Activated B cell treated with CpG ODN at 0.5 μM for 24 hours (primary cell): ENCODE results near the gene GLRX5. TPM values are rescaled to one million over a fixed set of nuclear protein-coding genes. Genes with fewer than 3 reads are reported as not detected.

ENCODE experiments used
- ATAC-seq: fragments of 200-7000 bp; cut with Tn5 transposase; one replicate; pipeline ENCODE4 v1.10.0; 2021; ENCODE audit warnings: low read depth, mild to moderate bottlenecking, moderate library complexity
- CTCF ChIA-PET: fragments of 350-600 bp; sonication (Branson Sonifier 250); formaldehyde crosslinking; loops from one replicate; lab custom pipeline; 2021; ENCODE audit warnings: antibody characterized with exemption; lab: Charles Lee
- POLR2A ChIA-PET: fragments of 350-600 bp; sonication (Branson Sonifier 250); formaldehyde crosslinking; loops from one replicate; lab custom pipeline; 2021; ENCODE audit warnings: antibody characterized with exemption; lab: Charles Lee
- DNase-seq: peaks from one replicate; pipeline ENCODE4 v3.0.0; 2022
- H3K27ac Mint-ChIP-seq: one replicate; pipeline ENCODE4 v1.8.0; 2020; ENCODE audit warnings: mixed read lengths
- H3K27me3 Mint-ChIP-seq: one replicate; pipeline ENCODE4 v1.8.0; 2021; ENCODE audit warnings: mixed read lengths
- H3K36me3 Mint-ChIP-seq: one replicate; pipeline ENCODE4 v1.8.0; 2021; ENCODE audit warnings: low read depth, mixed read lengths
- H3K4me1 Mint-ChIP-seq: one replicate; pipeline ENCODE4 v1.8.0; 2021; ENCODE audit warnings: mixed read lengths
- H3K4me3 Mint-ChIP-seq: one replicate; pipeline ENCODE4 v1.8.0; 2020; ENCODE audit warnings: mild to moderate bottlenecking, mixed read lengths
- H3K9me3 Mint-ChIP-seq: one replicate; pipeline ENCODE4 v1.8.0; 2020; ENCODE audit warnings: mixed read lengths
- intact Hi-C: fragments of 100-400 bp; cut with micrococcal nuclease; formaldehyde crosslinking; loops from one replicate; pipeline ENCODE4 v1.15.1; 2024
- total RNA-seq: library from RNA; stranded (reverse); gene quantifications from 2 replicates; pipeline ENCODE4 v1.2.3, GENCODE V29; 2022
- TF ChIP-seq, protein P1 (sequence below): fragments of 200-600 bp; IDR thresholded peaks from one replicate; pipeline ENCODE4 v1.8.0; 2022; ENCODE audit warnings: antibody characterized with exemption, mild to moderate bottlenecking

Gene GLRX5
- total RNA-seq, 1 donor from 2014 or later: 20.5 TPM

DNA sequence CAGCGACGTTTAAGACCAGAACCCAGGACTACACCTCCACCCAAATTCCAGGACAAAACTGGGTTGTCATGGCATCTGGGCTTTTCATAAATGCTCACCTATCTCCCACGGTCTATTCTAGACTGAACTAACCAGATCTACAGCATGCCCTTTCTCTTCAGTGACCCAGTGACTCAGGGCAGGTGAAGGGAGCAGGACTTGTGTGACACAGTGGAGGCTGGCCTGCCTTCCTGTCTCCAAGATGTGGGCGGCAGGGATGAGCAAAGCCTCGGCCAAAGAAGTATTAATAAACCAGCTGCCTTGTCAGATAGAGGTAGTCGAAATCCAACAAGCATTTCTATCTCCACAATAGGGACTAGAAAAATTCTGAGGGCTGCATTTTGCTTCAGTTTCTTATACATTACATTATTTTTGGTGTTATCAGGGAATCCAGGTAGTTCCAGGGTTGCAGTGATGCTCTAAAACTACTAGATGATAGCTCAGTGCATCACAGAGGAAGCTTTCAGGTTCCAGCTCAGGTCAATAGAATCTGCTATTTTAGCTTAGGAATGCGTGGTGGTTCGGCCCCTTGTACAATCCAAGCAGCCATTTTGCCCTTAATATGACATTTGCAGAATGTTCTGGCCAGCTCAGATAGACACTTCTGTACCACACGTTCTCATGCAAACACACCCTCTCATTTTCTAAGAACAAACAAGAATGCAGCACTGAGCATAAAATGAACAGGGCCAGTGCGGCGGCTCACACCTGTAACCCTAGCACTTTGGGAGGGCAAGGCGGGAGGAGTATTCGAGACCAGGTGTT lies 4.2 kb upstream of the GLRX5 start:
- peaks cover 44% of the 10 kb centered on the region for H3K4me1 Mint-ChIP-seq
- peaks cover 28% of the 10 kb centered on the region for H3K36me3 Mint-ChIP-seq
- no peak overlapping the region for H3K4me3 Mint-ChIP-seq
- H3K27ac Mint-ChIP-seq: peak overlapping the region; percentile 22
- intact Hi-C loops: loop anchor here (10.0 kb wide), 1 partner anchor 1356 kb away; the partner anchor contains the start of gene PPP4R4
- no peak for ATAC-seq
- no peaks in the 10 kb centered on the region for H3K9me3 Mint-ChIP-seq
- CTCF ChIA-PET: interaction anchor here (0.9 to 9.5 kb wide), 2 partner anchors 78 to 88 kb away, joined by 4 to 162 read pairs; no protein-coding TSS in a partner anchor
- TF ChIP-seq, protein P1, sequence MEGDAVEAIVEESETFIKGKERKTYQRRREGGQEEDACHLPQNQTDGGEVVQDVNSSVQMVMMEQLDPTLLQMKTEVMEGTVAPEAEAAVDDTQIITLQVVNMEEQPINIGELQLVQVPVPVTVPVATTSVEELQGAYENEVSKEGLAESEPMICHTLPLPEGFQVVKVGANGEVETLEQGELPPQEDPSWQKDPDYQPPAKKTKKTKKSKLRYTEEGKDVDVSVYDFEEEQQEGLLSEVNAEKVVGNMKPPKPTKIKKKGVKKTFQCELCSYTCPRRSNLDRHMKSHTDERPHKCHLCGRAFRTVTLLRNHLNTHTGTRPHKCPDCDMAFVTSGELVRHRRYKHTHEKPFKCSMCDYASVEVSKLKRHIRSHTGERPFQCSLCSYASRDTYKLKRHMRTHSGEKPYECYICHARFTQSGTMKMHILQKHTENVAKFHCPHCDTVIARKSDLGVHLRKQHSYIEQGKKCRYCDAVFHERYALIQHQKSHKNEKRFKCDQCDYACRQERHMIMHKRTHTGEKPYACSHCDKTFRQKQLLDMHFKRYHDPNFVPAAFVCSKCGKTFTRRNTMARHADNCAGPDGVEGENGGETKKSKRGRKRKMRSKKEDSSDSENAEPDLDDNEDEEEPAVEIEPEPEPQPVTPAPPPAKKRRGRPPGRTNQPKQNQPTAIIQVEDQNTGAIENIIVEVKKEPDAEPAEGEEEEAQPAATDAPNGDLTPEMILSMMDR: no peak
- POLR2A ChIA-PET: interaction anchor here (1.0 to 1.1 kb wide), 2 partner anchors 11 to 13 kb away, joined by 3 to 4 read pairs; no protein-coding TSS in a partner anchor
- DNase-seq: no peak
- H3K27me3 Mint-ChIP-seq: no peaks in the 10 kb centered on the region

DNA sequence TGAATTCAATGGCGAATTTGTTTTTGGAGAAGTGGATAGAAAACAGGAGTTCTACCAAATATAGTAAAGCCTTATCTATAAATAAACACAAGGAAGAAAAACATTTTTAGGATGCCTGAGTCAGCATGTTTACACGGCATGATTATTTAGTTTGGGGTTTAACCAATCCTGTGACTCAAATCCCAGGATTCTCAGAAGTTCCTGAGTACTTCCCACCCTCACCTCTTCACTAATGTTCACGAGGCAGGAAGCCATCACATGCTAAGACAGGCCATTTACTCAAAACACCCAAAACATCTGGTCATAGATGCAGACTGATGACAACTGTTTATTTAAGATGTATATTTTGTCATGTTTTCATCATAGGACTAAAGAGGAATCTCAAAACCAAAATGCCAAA lies 3.4 kb upstream of the GLRX5 start:
- no peak overlapping the region for H3K4me3 Mint-ChIP-seq

DNA sequence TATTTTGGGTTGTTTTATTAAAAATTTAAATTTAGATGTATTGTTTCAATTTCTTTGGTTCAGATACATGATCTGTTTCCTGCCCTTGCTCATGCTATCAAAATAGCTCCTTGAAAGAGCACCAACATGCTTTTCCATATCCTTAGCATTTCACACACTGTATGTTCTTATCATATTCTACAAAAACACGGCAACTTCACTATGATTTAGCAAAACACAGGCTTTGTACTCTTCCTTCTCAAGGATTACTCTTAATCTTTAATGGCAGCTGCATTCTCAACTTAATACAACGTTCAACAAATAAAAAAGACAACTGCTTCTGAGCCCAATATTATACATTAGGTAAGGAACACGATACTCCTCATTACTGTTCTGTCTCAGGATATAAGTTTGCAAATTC lies 2.9 kb upstream of the GLRX5 start:
- Mint-ChIP-seq H3K36me3 (peaks cover 30% of the 10 kb centered on the region), H3K9me3 (no peaks in the 10 kb centered on the region), H3K4me1 (peaks cover 53% of the 10 kb centered on the region), H3K27ac (no peak overlapping the region), H3K27me3 (no peaks in the 10 kb centered on the region), H3K4me3 (peak overlapping the region; percentile 8)
- CTCF ChIA-PET: no interaction called here
- DNase-seq (no peak), ATAC-seq (no peak)
- POLR2A ChIA-PET: interaction anchor here (3.9 kb wide), 1 partner anchor 16 kb away, joined by 44 read pairs; the partner anchor contains the start of gene SYNE3
- TF ChIP-seq, protein P1: no peak
- intact Hi-C loops: loop anchor here (10.0 kb wide), 1 partner anchor 1357 kb away; the partner anchor contains the start of gene PPP4R4

More for the DNA sequence above, 3.4 kb upstream of the GLRX5 start:
- ChIA-PET POLR2A (interaction anchor here (1.1 kb wide), 1 partner anchor 11 kb away, joined by 4 read pairs; no protein-coding TSS in a partner anchor), CTCF (no interaction called here)
- H3K27me3 Mint-ChIP-seq: no peaks in the 10 kb centered on the region
- DNase-seq (no peak), ATAC-seq (no peak)
- H3K27ac Mint-ChIP-seq: no peak overlapping the region
- TF ChIP-seq, protein P1: no peak
- H3K36me3 Mint-ChIP-seq: peaks cover 30% of the 10 kb centered on the region
- peaks cover 49% of the 10 kb centered on the region for H3K4me1 Mint-ChIP-seq
- H3K9me3 Mint-ChIP-seq: no peaks in the 10 kb centered on the region
- intact Hi-C loops: loop anchor here (10.0 kb wide), 1 partner anchor 1357 kb away; the partner anchor contains the start of gene PPP4R4

DNA sequence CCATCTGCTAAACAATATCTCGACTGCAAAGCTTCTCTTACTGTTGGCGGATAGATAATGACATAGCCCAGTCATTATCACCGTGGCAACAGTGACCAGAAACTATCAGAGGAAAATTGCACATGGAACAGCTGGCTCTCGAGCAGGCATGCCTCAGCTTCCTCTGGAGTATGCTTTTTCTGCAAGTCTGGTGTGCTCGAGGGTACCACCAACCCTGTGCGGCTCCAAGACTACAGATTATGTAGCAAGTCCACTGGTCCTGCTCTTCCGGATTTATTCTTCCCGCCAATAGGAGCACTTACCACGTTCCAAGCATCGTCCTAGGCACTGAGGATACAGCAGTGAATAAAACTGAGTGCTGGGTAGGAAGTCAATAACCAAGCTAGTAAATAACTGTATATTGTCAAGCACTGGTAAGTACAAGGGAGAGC lies 1.4 kb upstream of the GLRX5 start:
- TF ChIP-seq, protein P1: no peak
- Mint-ChIP-seq H3K27ac (peak overlapping the region; percentile 93), H3K9me3 (no peaks in the 10 kb centered on the region), H3K4me3 (peak overlapping the region; percentile 92), H3K27me3 (no peaks in the 10 kb centered on the region), H3K4me1 (peaks cover 50% of the 10 kb centered on the region), H3K36me3 (peaks cover 30% of the 10 kb centered on the region)
- intact Hi-C loops: loop anchor here (10.0 kb wide), 1 partner anchor 1359 kb away; the partner anchor contains the start of gene PPP4R4
- ChIA-PET POLR2A (interaction anchor here (0.6 to 3.9 kb wide), 6 partner anchors 13 to 90 kb away, joined by 3 to 52 read pairs (median 18); partner anchors contain the start of gene SYNE3), CTCF (interaction anchor here (1.2 to 3.4 kb wide), 3 partner anchors 81 to 106 kb away, joined by 5 to 13 read pairs (median 6); no protein-coding TSS in a partner anchor)
- DNase-seq (no peak), ATAC-seq (no peak)
